SJSA1 (cell line): ENCODE data around the gene PPP1R26. TPM values are rescaled to one million over a fixed set of nuclear protein-coding genes. Genes with fewer than 3 reads are reported as not detected.
"Not testable (repeated sequence)": the region's sequence is repeated elsewhere in the genome, so short reads cannot be mapped to it uniquely, and the experiment has no call there.

ENCODE experiments used
- DNase-seq, 2 experiments: peaks; one replicate each; pipeline ENCODE4 v3.0.0-alpha.2; 2015 to 2020; ENCODE audit warnings: low spot score in 2 of 2, low read depth in 1 of 2
- H3K27ac ChIP-seq: fragments of 250-450 bp; sonication (Bioruptor Pico); 2 replicates; pipeline ENCODE4 v1.5.1; 2020; ENCODE audit warnings: mild to moderate bottlenecking, moderate library complexity
- H3K27me3 ChIP-seq: fragments of 250-450 bp; sonication (Bioruptor Pico); replicated peaks from 2 replicates; pipeline ENCODE4 v1.5.1; 2020; ENCODE audit warnings: mild to moderate bottlenecking, moderate library complexity
- H3K36me3 ChIP-seq: fragments of 250-450 bp; sonication (Bioruptor Pico); 2 replicates; pipeline ENCODE4 v1.5.1; 2020; ENCODE audit warnings: mild to moderate bottlenecking
- H3K4me1 ChIP-seq: fragments of 250-450 bp; sonication (Bioruptor Pico); replicated peaks from 2 replicates; pipeline ENCODE4 v1.6.1; 2021; ENCODE audit warnings: mild to moderate bottlenecking
- H3K4me3 ChIP-seq: fragments of 250-450 bp; sonication (Bioruptor Pico); 2 replicates; pipeline ENCODE4 v1.5.1; 2020; ENCODE audit warnings: mild to moderate bottlenecking
- H3K9me3 ChIP-seq: fragments of 250-450 bp; sonication (Bioruptor Pico); replicated peaks from 2 replicates; pipeline ENCODE4 v1.5.1; 2020; ENCODE audit warnings: mild to moderate bottlenecking
- total RNA-seq: library from RNA; depleted of rRNA; stranded (reverse); fragments of >200 nt; shearing (Covaris generic); gene quantifications from 2 replicates; pipeline ENCODE4 v1.2.3, GENCODE V29; 2014

PPP1R26 gene
- total RNA-seq, 1 experiment from 2014 or later = 16.8 TPM

DNA sequence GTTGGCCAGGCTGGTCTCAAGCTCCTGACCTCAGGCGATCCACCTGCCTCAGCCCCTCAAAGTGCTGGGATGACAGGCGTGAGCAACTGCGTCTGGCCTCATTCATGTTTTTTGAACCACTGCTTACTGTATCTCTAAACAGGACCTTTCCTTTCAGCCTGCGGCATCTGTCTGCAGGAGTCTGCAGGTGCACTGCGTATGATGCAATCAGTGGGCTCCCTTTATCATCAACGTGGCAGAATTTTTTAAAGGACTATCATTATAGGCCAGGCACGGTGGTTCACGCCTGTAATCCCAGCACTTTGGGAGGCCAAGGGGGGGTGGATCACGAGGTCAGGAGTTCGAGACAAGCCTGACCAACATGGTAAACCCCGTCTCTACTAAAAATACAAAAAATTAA, 30.1 kb upstream of the PPP1R26 start:
- H3K27ac ChIP-seq, H3K4me3 ChIP-seq, DNase-seq, H3K36me3 ChIP-seq, H3K4me1 ChIP-seq, H3K27me3 ChIP-seq, H3K9me3 ChIP-seq: not testable (repeated sequence)

DNA sequence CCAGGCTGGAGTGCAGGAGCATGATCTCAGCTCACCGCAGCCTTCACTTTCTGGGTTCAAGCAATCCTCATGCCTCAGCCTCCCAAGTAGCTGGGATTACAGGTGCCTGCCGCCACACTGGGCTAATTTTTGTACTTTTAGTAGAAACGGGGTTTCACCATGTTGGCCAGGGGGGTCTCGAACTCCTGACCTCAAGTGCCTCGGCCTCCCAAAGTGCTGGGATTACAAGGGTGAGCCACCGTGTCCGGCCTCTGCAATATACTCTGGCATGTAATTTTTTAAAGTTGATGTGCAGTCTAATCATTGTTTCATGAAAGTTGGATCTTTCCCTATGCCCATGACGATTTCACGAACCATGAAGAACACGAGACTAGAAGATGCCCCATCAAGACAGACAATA, 28.6 kb upstream of the PPP1R26 start:
- Histone ChIP-seq H3K27ac (no peak overlapping the region), H3K9me3 (0 out of 2 replicates have a peak, but pooled peaks cover 5% of the 10 kb centered on the region), H3K27me3 (no peaks in the 10 kb centered on the region; the same call in 1 of the 2 replicates), H3K36me3 (no peaks in the 10 kb centered on the region), H3K4me3 (no peak overlapping the region), H3K4me1 (no peaks in the 10 kb centered on the region)
- DNase-seq = no peak

DNA sequence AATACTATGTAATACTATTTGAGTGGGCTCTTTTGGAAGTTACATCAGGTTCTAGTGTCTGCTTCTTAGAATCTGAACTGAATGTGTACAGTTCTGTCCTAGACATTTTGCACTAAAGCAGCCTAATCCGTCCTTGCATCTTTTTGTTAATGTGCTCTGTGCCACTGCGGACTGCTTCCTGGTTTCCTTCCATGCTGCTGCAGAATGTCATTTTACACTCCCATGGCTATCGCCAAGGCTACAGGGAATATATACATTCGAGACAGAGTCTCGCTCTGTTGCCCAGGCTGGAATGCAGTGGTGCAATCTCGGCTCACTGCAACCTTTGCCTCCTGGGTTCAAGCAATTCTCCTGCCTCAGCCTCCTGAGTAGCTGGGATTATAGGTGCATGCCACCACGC, 27.7 kb upstream of the PPP1R26 start:
- H3K36me3 ChIP-seq, H3K4me3 ChIP-seq, H3K9me3 ChIP-seq, H3K27ac ChIP-seq, H3K4me1 ChIP-seq, H3K27me3 ChIP-seq, DNase-seq: not testable (repeated sequence)

- Histone ChIP-seq H3K27ac (no peak overlapping the region), H3K36me3 (no peaks in the 10 kb centered on the region), H3K4me1 (no peaks in the 10 kb centered on the region), H3K27me3 (no peaks in the 10 kb centered on the region; the same call in 1 of the 2 replicates), H3K4me3 (no peak overlapping the region), H3K9me3 (0 out of 2 replicates have a peak, but pooled peaks cover 5% of the 10 kb centered on the region)
- no peak for DNase-seq
Observed at GRCh38 chr9:135454737-135455136, 24.8 kb upstream of the PPP1R26 start.

GRCh38 chr9:135455401-135456030, 24.1 kb upstream of the PPP1R26 start:
- Histone ChIP-seq H3K4me1 (no peaks in the 10 kb centered on the region; the same call in 1 of the 2 replicates), H3K4me3 (no peak overlapping the region), H3K27ac (no peak overlapping the region), H3K36me3 (no peaks in the 10 kb centered on the region), H3K9me3 (0 out of 2 replicates have a peak, but pooled peaks cover 5% of the 10 kb centered on the region), H3K27me3 (no peaks in the 10 kb centered on the region; the same call in 1 of the 2 replicates)
- no peak for DNase-seq

- Histone ChIP-seq H3K27me3 (no peaks in the 10 kb centered on the region; the same call in 1 of the 2 replicates), H3K9me3 (0 out of 2 replicates have a peak, but pooled peaks cover 5% of the 10 kb centered on the region), H3K4me3 (no peak overlapping the region), H3K36me3 (no peaks in the 10 kb centered on the region), H3K4me1 (no peaks in the 10 kb centered on the region; the same call in 1 of the 2 replicates), H3K27ac (no peak overlapping the region)
- DNase-seq = no peak
Observed at GRCh38 chr9:135456436-135457104, 23.0 kb upstream of the PPP1R26 start.

- H3K9me3 ChIP-seq, H3K4me3 ChIP-seq, DNase-seq, H3K27ac ChIP-seq, H3K27me3 ChIP-seq, H3K36me3 ChIP-seq: not testable (repeated sequence)
- H3K4me1 ChIP-seq = peaks cover 12% of the 10 kb centered on the region
Observed at GRCh38 chr9:135458478-135458877, 21.1 kb upstream of the PPP1R26 start.

GRCh38 chr9:135461936-135462335, 17.6 kb upstream of the PPP1R26 start:
- Histone ChIP-seq H3K4me1 (peaks cover 16% of the 10 kb centered on the region), H3K27me3 (no peaks in the 10 kb centered on the region), H3K9me3 (no peaks in the 10 kb centered on the region), H3K4me3 (no peak overlapping the region), H3K36me3 (no peaks in the 10 kb centered on the region), H3K27ac (no peak overlapping the region)
- no peak for DNase-seq

DNA sequence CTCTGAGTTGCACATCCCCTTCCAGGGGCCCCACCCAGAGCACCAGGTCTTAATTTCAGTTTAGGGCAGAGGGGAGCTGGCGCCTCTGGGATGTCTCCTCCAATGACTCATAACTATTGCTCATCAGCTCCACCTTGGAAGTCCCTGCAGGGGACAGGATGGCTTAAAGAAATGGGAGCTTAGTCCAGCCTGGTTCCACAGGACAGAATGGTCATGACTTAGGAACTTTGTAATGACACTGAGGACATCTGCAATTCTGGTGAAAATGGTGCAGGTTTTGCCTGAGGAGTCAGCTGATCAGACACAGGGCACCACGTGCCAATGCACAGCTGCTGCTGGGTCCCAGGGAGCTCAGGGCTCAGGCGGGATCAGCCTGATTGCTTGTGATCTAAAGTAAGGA, 16.4 kb upstream of the PPP1R26 start:
- no peaks in the 10 kb centered on the region for H3K36me3 ChIP-seq
- DNase-seq = peak; percentile 43 to 63
- no peaks in the 10 kb centered on the region for H3K9me3 ChIP-seq
- H3K4me3 ChIP-seq = no peak overlapping the region
- peaks cover 19% of the 10 kb centered on the region for H3K4me1 ChIP-seq
- H3K27me3 ChIP-seq = no peaks in the 10 kb centered on the region
- H3K27ac ChIP-seq = no peak overlapping the region

GRCh38 chr9:135464181-135464580, 15.4 kb upstream of the PPP1R26 start:
- DNase-seq = no peak
- Histone ChIP-seq H3K27ac (no peak overlapping the region), H3K9me3 (no peaks in the 10 kb centered on the region), H3K4me3 (no peak overlapping the region), H3K36me3 (no peaks in the 10 kb centered on the region), H3K4me1 (peaks cover 29% of the 10 kb centered on the region), H3K27me3 (no peaks in the 10 kb centered on the region)

GRCh38 chr9:135468854-135469521, 10.6 kb upstream of the PPP1R26 start:
- peaks cover 17% of the 10 kb centered on the region for H3K4me1 ChIP-seq
- H3K9me3 ChIP-seq = no peaks in the 10 kb centered on the region
- DNase-seq = peak; percentile 32 to 58
- no peaks in the 10 kb centered on the region for H3K36me3 ChIP-seq
- no peak overlapping the region for H3K4me3 ChIP-seq
- no peaks in the 10 kb centered on the region for H3K27me3 ChIP-seq
- H3K27ac ChIP-seq = peak overlapping the region; percentile 38

- Histone ChIP-seq H3K4me3 (no peak overlapping the region), H3K36me3 (no peaks in the 10 kb centered on the region), H3K9me3 (no peaks in the 10 kb centered on the region), H3K4me1 (peaks cover 17% of the 10 kb centered on the region), H3K27ac (no peak overlapping the region), H3K27me3 (no peaks in the 10 kb centered on the region)
- no peak for DNase-seq
Observed at GRCh38 chr9:135471791-135472640, 7.6 kb upstream of the PPP1R26 start.

- Histone ChIP-seq H3K4me1 (peaks cover 10% of the 10 kb centered on the region), H3K27me3 (no peaks in the 10 kb centered on the region), H3K36me3 (no peaks in the 10 kb centered on the region), H3K4me3 (no peak overlapping the region), H3K27ac (no peak overlapping the region), H3K9me3 (no peaks in the 10 kb centered on the region)
- DNase-seq = no peak
Observed at GRCh38 chr9:135473972-135474543, 5.5 kb upstream of the PPP1R26 start.
